IMR-90 (cell line): ENCODE data around the gene RNGTT. TPM values are rescaled to one million over a fixed set of nuclear protein-coding genes. Genes with fewer than 3 reads are reported as not detected.

Experiments used
- ATAC-seq: fragments of 200-7000 bp; cut with Tn5 transposase; 2 replicates; pipeline ENCODE4 v1.9.1; 2020; ENCODE audit warnings: low read depth, mild to moderate bottlenecking, moderate library complexity
- BruUV-seq: library from RNA; stranded (reverse); fragments of 400-500 nt; replicated peaks from 2 replicates; lab custom pipeline; 2021; lab: Mats Ljungman, UMichigan
- CTCF ChIA-PET: fragments of 300-600 bp; formaldehyde crosslinking; extraction: SDS; loops from one replicate; lab custom pipeline; 2021; ENCODE audit warnings: antibody characterized with exemption; lab: Yijun Ruan, JAX
- POLR2A ChIA-PET: fragments of 300-600 bp; sonication (Branson Sonifier 250); formaldehyde crosslinking; loops from one replicate; lab custom pipeline; 2022; ENCODE audit warnings: antibody characterized with exemption; ENCODE audit not compliant: unreplicated experiment; lab: Charles Lee
- DNase-seq: peaks from one replicate; pipeline ENCODE4 v3.0.0; 2013
- H2AFZ ChIP-seq: replicated peaks from 2 replicates; pipeline ENCODE3; 2013; ENCODE audit warnings: low read length, mild to moderate bottlenecking; ENCODE audit not compliant: poor library complexity
- H2AK5ac ChIP-seq: 2 replicates; pipeline ENCODE4 v1.6.1; 2013; ENCODE audit warnings: low read depth, low read length, inconsistent platforms
- H2AK9ac ChIP-seq: replicated peaks from 2 replicates; pipeline ENCODE3; 2013; ENCODE audit warnings: mild to moderate bottlenecking, low read depth, low read length, moderate library complexity; ENCODE audit not compliant: poor library complexity
- H2BK120ac ChIP-seq: 2 replicates; pipeline ENCODE4 v1.6.1; 2013; ENCODE audit warnings: low read depth, low read length, inconsistent platforms
- H2BK15ac ChIP-seq: 3 replicates; pipeline ENCODE4 v1.6.1; 2013; ENCODE audit warnings: low read depth, low read length, inconsistent platforms
- H2BK20ac ChIP-seq: 2 replicates; pipeline ENCODE4 v1.6.1; 2013; ENCODE audit warnings: low read depth, mild to moderate bottlenecking, inconsistent platforms, low read length, moderate library complexity
- H2BK5ac ChIP-seq: 2 replicates; pipeline ENCODE4 v1.6.1; 2013; ENCODE audit warnings: mild to moderate bottlenecking, low read depth, low read length, inconsistent platforms; ENCODE audit not compliant: poor library complexity, severe bottlenecking
- H3K14ac ChIP-seq: replicated peaks from 2 replicates; pipeline ENCODE4 v1.6.1; 2013; ENCODE audit warnings: low read depth, low read length, inconsistent platforms
- H3K18ac ChIP-seq: 2 replicates; pipeline ENCODE4 v1.6.1; 2013; ENCODE audit warnings: low read depth, low read length, control low read depth
- H3K23ac ChIP-seq: 2 replicates; pipeline ENCODE4 v1.6.1; 2013; ENCODE audit warnings: low read depth, low read length, inconsistent platforms
- H3K27ac ChIP-seq: 2 replicates; pipeline ENCODE4 v1.5.1; 2013; ENCODE audit warnings: mild to moderate bottlenecking, control low read depth, low read length; ENCODE audit not compliant: insufficient read depth
- H3K27me3 ChIP-seq: 2 replicates; pipeline ENCODE4 v1.6.1; 2013; ENCODE audit warnings: low read length; ENCODE audit not compliant: control insufficient read depth, insufficient read depth
- H3K36me3 ChIP-seq: 2 replicates; pipeline ENCODE4 v1.6.1; 2013; ENCODE audit warnings: low read length, mixed read lengths; ENCODE audit not compliant: control insufficient read depth, insufficient read depth
- H3K4ac ChIP-seq: 2 replicates; pipeline ENCODE4 v1.6.1; 2013; ENCODE audit warnings: low read depth, low read length, inconsistent platforms
- H3K4me1 ChIP-seq: 2 replicates; pipeline ENCODE4 v1.6.1; 2013; ENCODE audit warnings: low read length, mixed read lengths; ENCODE audit not compliant: control insufficient read depth, insufficient read depth
- H3K4me2 ChIP-seq: 2 replicates; pipeline ENCODE4 v1.6.1; 2013; ENCODE audit warnings: low read depth, mild to moderate bottlenecking, control low read depth, low read length, moderate library complexity
- H3K4me3 ChIP-seq: 2 replicates; pipeline ENCODE4 v1.5.1; 2013; ENCODE audit warnings: low read depth, mild to moderate bottlenecking, control low read depth, low read length, moderate library complexity; ENCODE audit not compliant: insufficient read depth
- H3K56ac ChIP-seq: 2 replicates; pipeline ENCODE4 v1.6.1; 2013; ENCODE audit warnings: low read length, inconsistent platforms; ENCODE audit not compliant: insufficient read depth; ENCODE audit errors: extremely low read depth
- H3K79me1 ChIP-seq, 2 experiments: 2 replicates each; pipeline ENCODE4 v1.6.1; 2013; ENCODE audit warnings: low read length in 2 of 2, inconsistent platforms in 1 of 2, low read depth in 1 of 2
- H3K9ac ChIP-seq: 2 replicates; pipeline ENCODE4 v1.6.1; 2013; ENCODE audit warnings: low read depth, low read length, control low read depth
- H3K9me1 ChIP-seq: 2 replicates; pipeline ENCODE4 v1.6.1; 2013; ENCODE audit warnings: low read length, inconsistent platforms; ENCODE audit not compliant: insufficient read depth
- H3K9me3 ChIP-seq: 2 replicates; pipeline ENCODE4 v1.6.1; 2013; ENCODE audit warnings: low read length; ENCODE audit not compliant: control insufficient read depth, insufficient read depth
- H4K20me1 ChIP-seq: 2 replicates; pipeline ENCODE4 v1.6.1; 2013; ENCODE audit warnings: low read length, inconsistent platforms; ENCODE audit not compliant: insufficient read depth
- H4K5ac ChIP-seq: 2 replicates; pipeline ENCODE4 v1.6.1; 2013; ENCODE audit warnings: mild to moderate bottlenecking, low read depth, low read length, control low read depth
- H4K8ac ChIP-seq, 2 experiments: 2 replicates each; pipeline ENCODE4 v1.6.1; 2013; ENCODE audit warnings: low read depth in 2 of 2, low read length in 2 of 2, control low read depth in 1 of 2, inconsistent platforms in 1 of 2
- H4K91ac ChIP-seq: 2 replicates; pipeline ENCODE4 v1.6.1; 2013; ENCODE audit warnings: low read depth, low read length, inconsistent platforms; ENCODE audit not compliant: insufficient read depth
- BHLHE40 ChIP-seq: fragments of 150-350 bp; IDR thresholded peaks from 2 replicates; pipeline ENCODE4 v1.6.1; 2016; ENCODE audit warnings: mild to moderate bottlenecking, low read depth, low read length
- CEBPB ChIP-seq: IDR thresholded peaks from 2 replicates; pipeline ENCODE4 v1.6.1; 2012; ENCODE audit warnings: low read depth, low read length, improper control_type of control experiment
- CTCF ChIP-seq: conservative IDR thresholded peaks from 2 replicates; pipeline ENCODE4 v1.5.1; 2012; ENCODE audit warnings: mild to moderate bottlenecking, low read depth, low read length, improper control_type of control experiment
- ELK1 ChIP-seq: fragments of 150-350 bp; IDR thresholded peaks from 2 replicates; pipeline ENCODE4 v1.6.1; 2016; ENCODE audit warnings: low read depth, mild to moderate bottlenecking, low read length, moderate library complexity, borderline replicate concordance
- FOS ChIP-seq: fragments of 150-350 bp; IDR thresholded peaks from 2 replicates; pipeline ENCODE4 v1.6.1; 2016; ENCODE audit warnings: low read depth, low read length
- MAFK ChIP-seq: IDR thresholded peaks from 2 replicates; pipeline ENCODE4 v1.6.1; 2012; ENCODE audit warnings: low read depth, low read length, improper control_type of control experiment
- MAZ ChIP-seq: IDR thresholded peaks from 2 replicates; pipeline ENCODE4 v1.6.1; 2012; ENCODE audit warnings: low read depth, mild to moderate bottlenecking, low read length, improper control_type of control experiment, moderate library complexity, borderline replicate concordance
- MXI1 ChIP-seq: IDR thresholded peaks from 2 replicates; pipeline ENCODE4 v1.6.1; 2012; ENCODE audit warnings: low read depth, mild to moderate bottlenecking, low read length, moderate library complexity, borderline replicate concordance
- NFE2L2 ChIP-seq: fragments of 150-350 bp; IDR thresholded peaks from 2 replicates; pipeline ENCODE4 v1.6.1; 2016; ENCODE audit warnings: low read depth, mild to moderate bottlenecking, low read length
- POLR2A ChIP-seq: IDR thresholded peaks from 2 replicates; pipeline ENCODE4 v1.6.1; 2012; ENCODE audit warnings: mild to moderate bottlenecking, low read depth, low read length
- RAD21 ChIP-seq: IDR thresholded peaks from 2 replicates; pipeline ENCODE4 v1.6.1; 2012; ENCODE audit warnings: low read length, improper control_type of control experiment
- RCOR1 ChIP-seq: IDR thresholded peaks from 2 replicates; pipeline ENCODE4 v1.6.1; 2012; ENCODE audit warnings: mild to moderate bottlenecking, low read length, improper control_type of control experiment; ENCODE audit not compliant: insufficient replicate concordance
- SMC3 ChIP-seq: fragments of 150-350 bp; IDR thresholded peaks from 2 replicates; pipeline ENCODE4 v1.6.1; 2016; ENCODE audit warnings: low read depth, mild to moderate bottlenecking, antibody characterized with exemption, low read length, moderate library complexity
- USF2 ChIP-seq: fragments of 150-350 bp; IDR thresholded peaks from 2 replicates; pipeline ENCODE4 v1.6.1; 2017; ENCODE audit warnings: mild to moderate bottlenecking, antibody characterized with exemption, low read length, low read depth
- WGBS, 2 experiments: methylation state at CpG; one replicate each; pipeline versions ENCODE4 v1.1.5 to v1.1.7; 2013; ENCODE audit warnings: missing lambda C conversion rate in 2 of 2; ENCODE audit not compliant: insufficient read length in 1 of 2; ENCODE audit errors: extremely low coverage in 2 of 2; 5-methylcytosine and 5-hydroxymethylcytosine counted together
- dilution Hi-C: fragments of 300-500 bp; cut with HindIII; formaldehyde crosslinking; loops from one replicate; pipeline ENCODE4 v1.14.3; 2018; ENCODE audit warnings: low sequenced_read_pairs; ENCODE audit not compliant: unreplicated experiment
- in situ Hi-C: fragments of 300-500 bp; cut with MboI; formaldehyde crosslinking; loops from 3 replicates; pipeline ENCODE4 v1.14.3; 2019; ENCODE audit warnings: low sequenced_read_pairs, inconsistent platforms, mixed read lengths
- intact Hi-C: fragments of 100-400 bp; cut with micrococcal nuclease; formaldehyde crosslinking; loops from 2 replicates; pipeline ENCODE4 v1.10.0; 2022
- polyA plus RNA-seq, 3 experiments: library from polyadenylated mRNA; depleted of rRNA; stranded (reverse); fragments of >200 nt; gene quantifications; 2 replicates each; pipeline ENCODE4 v1.2.3, GENCODE V29; 2012; ENCODE audit warnings: low replicate concordance in 1 of 3
- total RNA-seq: library from RNA; depleted of rRNA; stranded (reverse); fragments of >200 nt; gene quantifications from 2 replicates; pipeline ENCODE4 v1.2.3, GENCODE V29; 2012

Gene RNGTT
- total and polyA plus RNA-seq, 2 of the 4 experiments (the other 2 are of a cell fraction): 5.4 to 21.7 TPM

- POLR2A ChIA-PET: no interaction called here
- peaks cover 2% of the 10 kb centered on the region; the same call in 1 of the 2 replicates for H3K36me3 ChIP-seq
- H3K9ac ChIP-seq: no peak overlapping the region
- no peaks in the 10 kb centered on the region for H3K9me1 ChIP-seq
- no peak overlapping the region for H4K8ac ChIP-seq
- intact Hi-C loops (no loop called here), dilution Hi-C loops (no loop called here), in situ Hi-C loops (no loop called here)
- H3K56ac ChIP-seq: no peak overlapping the region
- H3K27me3 ChIP-seq: no peaks in the 10 kb centered on the region
- no peak overlapping the region for H3K18ac ChIP-seq
- no peak overlapping the region for H2AFZ ChIP-seq
- H3K9me3 ChIP-seq: no peaks in the 10 kb centered on the region
- CTCF ChIA-PET: no interaction called here
- no peak overlapping the region for H2BK20ac ChIP-seq
- no peak overlapping the region for H4K5ac ChIP-seq
- WGBS, 2 experiments: 87% methylated on average over 3 of the region's 5 CpGs; no CpG with 5 or more reads in 1 of the 2 experiments
- no peak overlapping the region for H2BK5ac ChIP-seq
- no peaks in the 10 kb centered on the region for H4K20me1 ChIP-seq
- no peak overlapping the region for H3K4me2 ChIP-seq
- BruUV-seq: no TSS peak
- no peaks in the 10 kb centered on the region for H3K4me1 ChIP-seq
- ATAC-seq: no peak
- H3K4ac ChIP-seq: no peak overlapping the region
- no peak overlapping the region for H4K91ac ChIP-seq
- no peak overlapping the region for H2AK9ac ChIP-seq
- no peak for DNase-seq
- H3K23ac ChIP-seq: no peak overlapping the region
- no peak overlapping the region for H3K14ac ChIP-seq
- H3K79me1 ChIP-seq: no peaks in the 10 kb centered on the region
- no peak for TF ChIP-seq RCOR1
- no peak for TF ChIP-seq ELK1
- TF ChIP-seq CTCF: no peak
- TF ChIP-seq USF2: no peak
- no peak for TF ChIP-seq MAZ
- TF ChIP-seq NFE2L2: no peak
- TF ChIP-seq FOS: no peak
- no peak for TF ChIP-seq SMC3
- no peak for TF ChIP-seq CEBPB
- no peak for TF ChIP-seq MAFK
- no peak for TF ChIP-seq POLR2A
- no peak for TF ChIP-seq BHLHE40
- no peak for TF ChIP-seq RAD21
- TF ChIP-seq MXI1: no peak
- no peak overlapping the region for H2AK5ac ChIP-seq
- H2BK15ac ChIP-seq: no peak overlapping the region
- no peak overlapping the region for H3K4me3 ChIP-seq
- H2BK120ac ChIP-seq: no peak overlapping the region
- no peak overlapping the region for H3K27ac ChIP-seq
Observed at GRCh38 chr6:88612631-88613030, 350.8 kb downstream of the RNGTT start.
